SK-N-SH treated with all-trans-retinoic acid at 6 μM for 48 hours (cell line): ENCODE data around the gene UST.

Experiments
- ATAC-seq: fragments of 200-7000 bp; cut with Tn5 transposase; 3 replicates; pipeline ENCODE4 v1.9.1; 2020; ENCODE audit warnings: mild to moderate bottlenecking, moderate library complexity
- ARNTL ChIP-seq: fragments of 450-650 bp; formaldehyde crosslinking; IDR thresholded peaks from 2 replicates; pipeline ENCODE4 v1.5.0; 2020; ENCODE audit warnings: low read depth, mild to moderate bottlenecking, moderate library complexity, borderline replicate concordance
- BACH2 ChIP-seq: fragments of 250-450 bp; sonication (Bioruptor Pico); IDR thresholded peaks from 2 replicates; pipeline ENCODE4 v1.9.0; 2021; ENCODE audit warnings: mild to moderate bottlenecking, borderline replicate concordance
- CSDC2 ChIP-seq: fragments of 250-450 bp; sonication (Bioruptor Pico); IDR thresholded peaks from 2 replicates; pipeline ENCODE4 v1.5.0; 2020; ENCODE audit warnings: mild to moderate bottlenecking, moderate library complexity
- ESRRG ChIP-seq: fragments of 250-450 bp; sonication (Bioruptor Pico); IDR thresholded peaks from 2 replicates; pipeline ENCODE4 v1.6.1; 2021; ENCODE audit warnings: mild to moderate bottlenecking
- GLIS3 ChIP-seq: fragments of 250-450 bp; sonication (Bioruptor Pico); IDR thresholded peaks from 2 replicates; pipeline ENCODE4 v1.5.0; 2020; ENCODE audit warnings: mild to moderate bottlenecking, moderate library complexity
- ISL1 ChIP-seq: fragments of 250-450 bp; sonication (Bioruptor Pico); IDR thresholded peaks from 2 replicates; pipeline ENCODE4 v2.1.2; 2022; ENCODE audit warnings: mild to moderate bottlenecking, moderate library complexity
- OSR1 ChIP-seq: fragments of 250-450 bp; sonication (Bioruptor Pico); IDR thresholded peaks from 2 replicates; pipeline ENCODE4 v1.8.0; 2022; ENCODE audit warnings: moderate library complexity, mild to moderate bottlenecking, inconsistent platforms
- RARB ChIP-seq: fragments of 250-450 bp; sonication (Bioruptor Pico); IDR thresholded peaks from 2 replicates; pipeline ENCODE4 v1.8.0; 2021; ENCODE audit warnings: mild to moderate bottlenecking, moderate library complexity
- SNAI2 ChIP-seq: fragments of 250-450 bp; sonication (Bioruptor Pico); IDR thresholded peaks from 2 replicates; pipeline ENCODE4 v1.5.0; 2020; ENCODE audit warnings: mild to moderate bottlenecking, moderate library complexity
- TCF4 ChIP-seq: fragments of 250-450 bp; sonication (Bioruptor Pico); IDR thresholded peaks from 2 replicates; pipeline ENCODE4 v1.8.0; 2021; ENCODE audit warnings: mild to moderate bottlenecking, moderate library complexity, borderline replicate concordance
- TOX ChIP-seq: fragments of 250-450 bp; sonication (Bioruptor Pico); IDR thresholded peaks from 2 replicates; pipeline ENCODE4 v1.8.0; 2021; ENCODE audit warnings: mild to moderate bottlenecking, moderate library complexity, borderline replicate concordance
- ZC3H10 ChIP-seq: fragments of 250-450 bp; sonication (Bioruptor Pico); IDR thresholded peaks from 2 replicates; pipeline ENCODE4 v1.5.1; 2021; ENCODE audit warnings: mild to moderate bottlenecking, moderate library complexity
- ZFP3 ChIP-seq: fragments of 250-450 bp; sonication (Bioruptor Pico); IDR thresholded peaks from 2 replicates; pipeline ENCODE4 v1.5.0; 2020; ENCODE audit warnings: mild to moderate bottlenecking, moderate library complexity
- ZFP30 ChIP-seq: fragments of 450-650 bp; formaldehyde crosslinking; IDR thresholded peaks from 2 replicates; pipeline ENCODE4 v1.5.0; 2022; ENCODE audit warnings: mild to moderate bottlenecking, moderate library complexity
- ZNF565 ChIP-seq: fragments of 450-650 bp; formaldehyde crosslinking; conservative IDR thresholded peaks from 2 replicates; pipeline ENCODE4 v1.5.0; 2020; ENCODE audit warnings: low read depth, mild to moderate bottlenecking, moderate library complexity
- ZNF8 ChIP-seq: fragments of 450-650 bp; formaldehyde crosslinking; IDR thresholded peaks from 2 replicates; pipeline ENCODE4 v1.5.0; 2020; ENCODE audit warnings: mild to moderate bottlenecking, moderate library complexity
- TF ChIP-seq, protein P1 (sequence below): fragments of 250-450 bp; sonication (Bioruptor Pico); IDR thresholded peaks from 2 replicates; pipeline ENCODE4 v1.5.0; 2020; ENCODE audit warnings: mild to moderate bottlenecking, moderate library complexity
- TF ChIP-seq, protein P2 (sequence below): fragments of 250-450 bp; sonication (Bioruptor Pico); IDR thresholded peaks from 2 replicates; pipeline ENCODE4 v1.8.0; 2021; ENCODE audit warnings: low read depth, mild to moderate bottlenecking, moderate library complexity, borderline replicate concordance
- TF ChIP-seq, protein P3 (sequence below): fragments of 250-450 bp; sonication (Bioruptor Pico); IDR thresholded peaks from 2 replicates; pipeline ENCODE4 v1.5.1; 2021; ENCODE audit warnings: mild to moderate bottlenecking, moderate library complexity

The UST gene

DNA sequence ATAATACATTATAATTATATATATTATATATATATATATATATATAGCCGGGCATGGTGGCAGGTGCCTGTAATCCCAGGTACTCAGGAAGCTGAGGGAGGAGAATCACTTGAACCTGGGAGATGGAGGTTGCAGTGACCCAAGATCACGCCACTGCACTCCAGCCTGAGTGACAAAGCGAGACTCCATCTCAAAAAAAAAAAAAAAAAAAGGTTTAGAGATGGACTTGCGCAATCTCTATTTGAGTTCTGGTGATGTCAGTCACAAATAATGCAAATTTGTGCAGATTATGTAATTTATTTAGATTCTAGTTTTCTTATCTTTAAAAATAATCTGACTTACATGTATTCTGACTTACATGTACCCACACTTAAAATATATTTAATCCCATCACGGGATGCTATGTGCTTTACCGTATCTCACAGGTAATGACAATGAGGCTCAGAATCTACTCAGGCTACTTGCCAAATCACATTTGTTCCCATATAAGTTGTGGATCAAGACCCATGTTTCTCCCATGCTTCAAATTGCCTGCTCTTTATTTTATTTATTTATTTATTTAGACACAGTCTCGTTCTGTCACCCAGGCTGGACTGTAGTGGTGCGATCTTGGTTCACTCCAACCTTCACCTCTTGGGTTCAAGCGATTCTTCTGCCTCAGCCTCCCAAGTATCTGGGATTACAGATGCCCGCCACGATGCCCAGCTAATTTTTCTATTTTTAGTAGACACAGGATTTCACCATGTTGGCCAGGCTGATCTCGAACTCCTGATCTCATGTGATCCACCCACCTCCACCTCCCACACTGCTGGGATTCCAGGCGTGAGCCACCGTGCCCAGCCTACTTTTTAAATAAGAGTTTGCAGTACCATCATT lies 7.6 kb upstream of the UST start:
- TF ChIP-seq ISL1 (CRISPR knock-in tag) (no peak), ZFP30 (CRISPR knock-in tag) (no peak)
- TF ChIP-seq, protein P1, sequence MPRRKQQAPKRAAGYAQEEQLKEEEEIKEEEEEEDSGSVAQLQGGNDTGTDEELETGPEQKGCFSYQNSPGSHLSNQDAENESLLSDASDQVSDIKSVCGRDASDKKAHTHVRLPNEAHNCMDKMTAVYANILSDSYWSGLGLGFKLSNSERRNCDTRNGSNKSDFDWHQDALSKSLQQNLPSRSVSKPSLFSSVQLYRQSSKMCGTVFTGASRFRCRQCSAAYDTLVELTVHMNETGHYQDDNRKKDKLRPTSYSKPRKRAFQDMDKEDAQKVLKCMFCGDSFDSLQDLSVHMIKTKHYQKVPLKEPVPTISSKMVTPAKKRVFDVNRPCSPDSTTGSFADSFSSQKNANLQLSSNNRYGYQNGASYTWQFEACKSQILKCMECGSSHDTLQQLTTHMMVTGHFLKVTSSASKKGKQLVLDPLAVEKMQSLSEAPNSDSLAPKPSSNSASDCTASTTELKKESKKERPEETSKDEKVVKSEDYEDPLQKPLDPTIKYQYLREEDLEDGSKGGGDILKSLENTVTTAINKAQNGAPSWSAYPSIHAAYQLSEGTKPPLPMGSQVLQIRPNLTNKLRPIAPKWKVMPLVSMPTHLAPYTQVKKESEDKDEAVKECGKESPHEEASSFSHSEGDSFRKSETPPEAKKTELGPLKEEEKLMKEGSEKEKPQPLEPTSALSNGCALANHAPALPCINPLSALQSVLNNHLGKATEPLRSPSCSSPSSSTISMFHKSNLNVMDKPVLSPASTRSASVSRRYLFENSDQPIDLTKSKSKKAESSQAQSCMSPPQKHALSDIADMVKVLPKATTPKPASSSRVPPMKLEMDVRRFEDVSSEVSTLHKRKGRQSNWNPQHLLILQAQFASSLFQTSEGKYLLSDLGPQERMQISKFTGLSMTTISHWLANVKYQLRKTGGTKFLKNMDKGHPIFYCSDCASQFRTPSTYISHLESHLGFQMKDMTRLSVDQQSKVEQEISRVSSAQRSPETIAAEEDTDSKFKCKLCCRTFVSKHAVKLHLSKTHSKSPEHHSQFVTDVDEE (CRISPR knock-in tag): no peak
- no peak for ATAC-seq

DNA sequence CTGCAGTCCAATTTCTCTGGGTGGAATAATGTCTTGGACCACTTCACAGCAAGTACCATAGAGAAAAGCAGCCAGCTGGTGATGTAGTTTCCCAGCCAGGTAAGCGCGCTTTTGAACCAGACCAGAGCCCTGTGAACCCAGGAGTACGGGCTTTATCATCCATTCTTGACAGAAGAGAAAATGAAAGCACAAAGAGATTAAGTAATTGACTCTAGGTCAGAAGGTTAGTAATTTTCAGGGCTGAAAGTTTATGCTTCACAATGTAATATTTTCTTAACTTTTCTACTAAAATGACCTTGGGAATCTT lies 7.1 kb upstream of the UST start:
- TF ChIP-seq BACH2 (CRISPR knock-in tag) (no peak), GLIS3 (no peak), CSDC2 (CRISPR knock-in tag) (no peak), ZNF565 (no peak), ARNTL (CRISPR knock-in tag) (no peak), OSR1 (CRISPR knock-in tag) (no peak), ZC3H10 (CRISPR knock-in tag) (no peak), RARB (no peak), ZNF8 (CRISPR knock-in tag) (no peak), SNAI2 (CRISPR knock-in tag) (no peak)
- TF ChIP-seq, protein P1 (CRISPR knock-in tag): no peak
- TF ChIP-seq, protein P2, sequence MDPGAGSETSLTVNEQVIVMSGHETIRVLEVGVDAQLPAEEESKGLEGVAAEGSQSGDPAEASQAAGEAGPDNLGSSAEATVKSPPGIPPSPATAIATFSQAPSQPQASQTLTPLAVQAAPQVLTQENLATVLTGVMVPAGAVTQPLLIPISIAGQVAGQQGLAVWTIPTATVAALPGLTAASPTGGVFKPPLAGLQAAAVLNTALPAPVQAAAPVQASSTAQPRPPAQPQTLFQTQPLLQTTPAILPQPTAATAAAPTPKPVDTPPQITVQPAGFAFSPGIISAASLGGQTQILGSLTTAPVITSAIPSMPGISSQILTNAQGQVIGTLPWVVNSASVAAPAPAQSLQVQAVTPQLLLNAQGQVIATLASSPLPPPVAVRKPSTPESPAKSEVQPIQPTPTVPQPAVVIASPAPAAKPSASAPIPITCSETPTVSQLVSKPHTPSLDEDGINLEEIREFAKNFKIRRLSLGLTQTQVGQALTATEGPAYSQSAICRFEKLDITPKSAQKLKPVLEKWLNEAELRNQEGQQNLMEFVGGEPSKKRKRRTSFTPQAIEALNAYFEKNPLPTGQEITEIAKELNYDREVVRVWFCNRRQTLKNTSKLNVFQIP: no peak
- TF ChIP-seq, all 23 proteins: peak for 0
- no peak for ATAC-seq

DNA sequence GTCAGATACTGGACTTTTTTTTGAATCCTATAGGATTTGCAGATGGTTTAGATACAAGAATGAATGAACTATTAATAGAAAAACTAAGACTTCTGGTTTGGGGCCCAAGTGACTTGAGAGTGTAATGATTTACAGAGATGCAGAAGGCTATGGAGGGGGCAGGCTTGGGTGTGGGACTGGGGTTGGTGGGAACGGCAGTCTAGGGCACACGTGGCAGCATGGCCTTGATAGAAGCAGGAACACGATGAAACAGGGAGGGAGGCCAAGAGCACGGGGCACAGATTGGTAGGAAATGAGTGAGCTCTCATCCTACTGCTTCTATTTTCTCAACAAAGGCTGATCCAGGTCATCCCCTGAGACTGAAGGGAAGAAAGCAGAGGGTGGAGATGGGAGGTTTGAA lies 3.4 kb upstream of the UST start:
- ATAC-seq: no peak
- TF ChIP-seq, protein P2: no peak
- TF ChIP-seq, protein P1 (CRISPR knock-in tag): no peak
- TF ChIP-seq ESRRG (CRISPR knock-in tag) (no peak), RARB (no peak), TCF4 (CRISPR knock-in tag) (no peak), ZC3H10 (CRISPR knock-in tag) (no peak), ZNF565 (no peak), ZFP3 (CRISPR knock-in tag) (no peak), TOX (CRISPR knock-in tag) (no peak)
- TF ChIP-seq, protein P3, sequence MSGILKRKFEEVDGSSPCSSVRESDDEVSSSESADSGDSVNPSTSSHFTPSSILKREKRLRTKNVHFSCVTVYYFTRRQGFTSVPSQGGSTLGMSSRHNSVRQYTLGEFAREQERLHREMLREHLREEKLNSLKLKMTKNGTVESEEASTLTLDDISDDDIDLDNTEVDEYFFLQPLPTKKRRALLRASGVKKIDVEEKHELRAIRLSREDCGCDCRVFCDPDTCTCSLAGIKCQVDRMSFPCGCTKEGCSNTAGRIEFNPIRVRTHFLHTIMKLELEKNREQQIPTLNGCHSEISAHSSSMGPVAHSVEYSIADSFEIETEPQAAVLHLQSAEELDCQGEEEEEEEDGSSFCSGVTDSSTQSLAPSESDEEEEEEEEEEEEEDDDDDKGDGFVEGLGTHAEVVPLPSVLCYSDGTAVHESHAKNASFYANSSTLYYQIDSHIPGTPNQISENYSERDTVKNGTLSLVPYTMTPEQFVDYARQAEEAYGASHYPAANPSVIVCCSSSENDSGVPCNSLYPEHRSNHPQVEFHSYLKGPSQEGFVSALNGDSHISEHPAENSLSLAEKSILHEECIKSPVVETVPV (CRISPR knock-in tag): no peak
